Upper lobe of left lung (tissue), 6 donors: Measurements from ENCODE around the gene OSBPL8. TPM values are rescaled to one million over a fixed set of nuclear protein-coding genes. Genes with fewer than 3 reads are reported as not detected.

ENCODE experiments used
- ATAC-seq, 2 donors: fragments of 200-7000 bp; cut with Tn5 transposase; one replicate each; pipeline ENCODE4 v1.9.1; 2022; ENCODE audit warnings: mild to moderate bottlenecking in 2 of 2, moderate library complexity in 2 of 2; ENCODE audit not compliant: low FRiP score in 2 of 2
- DNase-seq, 2 donors: peaks; one replicate each; pipeline ENCODE4 v3.0.0-alpha.2; 2019 to 2020
- H3K27ac ChIP-seq, 4 donors: fragments of 200-600 bp; sonication (generic); one replicate each; pipeline ENCODE4 v1.5.1; 2016 to 2019
- H3K27me3 ChIP-seq, 4 donors: fragments of 200-600 bp; sonication (generic); one replicate each; pipeline ENCODE4 v1.5.1; 2017 to 2019
- H3K36me3 ChIP-seq, 4 donors: fragments of 200-600 bp; sonication (generic); one replicate each; pipeline ENCODE4 v1.5.1; 2016 to 2019
- H3K4me1 ChIP-seq, 4 donors: fragments of 200-600 bp; sonication (generic); one replicate each; pipeline ENCODE4 v1.5.1; 2018 to 2019
- H3K4me3 ChIP-seq, 4 donors: fragments of 200-600 bp; sonication (generic); one replicate each; pipeline ENCODE4 v1.5.1; 2017 to 2019; ENCODE audit warnings: mild to moderate bottlenecking in 2 of 4, moderate library complexity in 1 of 4
- H3K9me3 ChIP-seq, 4 donors: fragments of 200-600 bp; sonication (generic); one replicate each; pipeline ENCODE4 v1.5.1; 2018 to 2019
- EP300 ChIP-seq, 4 donors: sonication (generic); formaldehyde crosslinking; IDR thresholded peaks; one replicate each; pipeline ENCODE4 v1.5.1; 2017; ENCODE audit warnings: antibody characterized with exemption in 4 of 4, control low read depth in 2 of 4
- POLR2A ChIP-seq, 4 donors: fragments of 450-650 bp; IDR thresholded peaks; one replicate each; pipeline ENCODE4 v1.5.1; 2016 to 2017; ENCODE audit warnings: antibody characterized with exemption in 4 of 4, mild to moderate bottlenecking in 2 of 4
- POLR2AphosphoS5 ChIP-seq, 2 donors: sonication (generic); formaldehyde crosslinking; IDR thresholded peaks; one replicate each; pipeline ENCODE4 v1.5.1; 2017; ENCODE audit warnings: antibody characterized with exemption in 2 of 2
- WGBS, 2 donors: methylation state at CpG; one replicate each; pipeline ENCODE4 v1.1.5; 2017 to 2018; 5-methylcytosine and 5-hydroxymethylcytosine counted together
- total RNA-seq, 6 donors: library from RNA; depleted of rRNA in 4 of 6; stranded (reverse); fragments of >200 nt in 4 of 6; gene quantifications; one replicate each; pipeline versions ENCODE4 v1.1.0 to v1.2.1, GENCODE V29; 2016 to 2021
- TF ChIP-seq, protein P1 (sequence below), 6 experiments: fragments of 450-650 bp in 4 of 6; fragments of 200-600 bp in 2 of 6; sonication (generic) in 2 of 6; IDR thresholded peaks; one replicate each; pipeline ENCODE4 v1.5.1; 2016 to 2019; ENCODE audit warnings: antibody characterized with exemption in 6 of 6
- donor health status: DM: no; HTN: no; CAD: no; lungs with moderate emphysema.
- donor health status: DM: no; HTN: yes; CAD: no; lungs with severe emphysema.

Gene OSBPL8
- total RNA-seq, 6 donors from 2014 or later, result 35.6 to 103 (median 73.3) TPM

DNA sequence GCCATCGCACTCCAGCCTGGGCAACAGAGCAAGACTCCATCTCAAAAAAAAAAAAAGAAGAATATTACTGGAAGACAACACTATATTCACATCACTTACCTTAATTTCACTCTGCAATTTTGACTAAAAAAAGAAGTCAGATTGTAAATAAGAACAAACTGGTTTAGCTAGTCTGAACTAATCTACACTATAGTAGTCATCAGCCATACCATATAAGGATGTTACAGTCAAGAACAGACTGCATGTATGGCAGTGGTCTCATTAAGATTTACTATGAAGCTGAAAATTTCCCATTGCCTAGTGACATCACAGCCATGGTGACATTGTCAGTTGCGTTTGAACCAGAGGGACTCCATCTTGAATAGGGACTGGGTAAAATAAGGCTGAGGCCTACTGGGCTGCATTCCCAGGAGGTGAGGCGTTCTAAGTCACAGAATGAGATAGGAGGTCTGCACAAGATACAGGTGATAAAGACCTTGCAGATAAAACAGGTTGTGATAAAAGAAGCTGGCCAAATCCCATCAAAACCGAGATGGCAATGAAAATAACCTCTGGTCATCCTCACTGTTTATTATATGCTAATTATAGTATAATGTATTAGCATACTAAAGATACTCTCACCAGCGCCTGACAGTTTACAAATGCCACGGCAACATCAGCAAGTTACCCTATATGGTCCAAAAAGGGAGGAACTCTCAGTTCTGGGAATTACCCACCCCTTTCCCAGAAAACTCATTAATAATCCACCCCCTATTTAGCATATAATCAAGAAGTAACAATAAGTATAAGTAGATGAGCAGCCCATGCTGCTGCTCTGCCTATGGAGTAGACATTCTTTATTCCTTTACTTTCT, 51.2 kb downstream of the OSBPL8 start:
- no peaks in the 10 kb centered on the region for H3K27me3 ChIP-seq
- TF ChIP-seq POLR2A (IDR thresholded peaks at IDR 0.05) (no peak), POLR2AphosphoS5 (IDR thresholded peaks at IDR 0.05) (no peak), EP300 (IDR thresholded peaks at IDR 0.05) (no peak)
- TF ChIP-seq, protein P1, sequence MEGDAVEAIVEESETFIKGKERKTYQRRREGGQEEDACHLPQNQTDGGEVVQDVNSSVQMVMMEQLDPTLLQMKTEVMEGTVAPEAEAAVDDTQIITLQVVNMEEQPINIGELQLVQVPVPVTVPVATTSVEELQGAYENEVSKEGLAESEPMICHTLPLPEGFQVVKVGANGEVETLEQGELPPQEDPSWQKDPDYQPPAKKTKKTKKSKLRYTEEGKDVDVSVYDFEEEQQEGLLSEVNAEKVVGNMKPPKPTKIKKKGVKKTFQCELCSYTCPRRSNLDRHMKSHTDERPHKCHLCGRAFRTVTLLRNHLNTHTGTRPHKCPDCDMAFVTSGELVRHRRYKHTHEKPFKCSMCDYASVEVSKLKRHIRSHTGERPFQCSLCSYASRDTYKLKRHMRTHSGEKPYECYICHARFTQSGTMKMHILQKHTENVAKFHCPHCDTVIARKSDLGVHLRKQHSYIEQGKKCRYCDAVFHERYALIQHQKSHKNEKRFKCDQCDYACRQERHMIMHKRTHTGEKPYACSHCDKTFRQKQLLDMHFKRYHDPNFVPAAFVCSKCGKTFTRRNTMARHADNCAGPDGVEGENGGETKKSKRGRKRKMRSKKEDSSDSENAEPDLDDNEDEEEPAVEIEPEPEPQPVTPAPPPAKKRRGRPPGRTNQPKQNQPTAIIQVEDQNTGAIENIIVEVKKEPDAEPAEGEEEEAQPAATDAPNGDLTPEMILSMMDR (IDR thresholded peaks at IDR 0.05), result no peak
- WGBS, 2 donors, result 85 to 94% methylated on average over 6 of the region's 6 CpGs
- no peak overlapping the region for H3K27ac ChIP-seq
- ATAC-seq, result no peak
- no peaks in the 10 kb centered on the region for H3K4me1 ChIP-seq
- H3K4me3 ChIP-seq, result no peak overlapping the region
- no peaks in the 10 kb centered on the region for H3K36me3 ChIP-seq
- no peaks in the 10 kb centered on the region for H3K9me3 ChIP-seq
- no peak for DNase-seq

DNA sequence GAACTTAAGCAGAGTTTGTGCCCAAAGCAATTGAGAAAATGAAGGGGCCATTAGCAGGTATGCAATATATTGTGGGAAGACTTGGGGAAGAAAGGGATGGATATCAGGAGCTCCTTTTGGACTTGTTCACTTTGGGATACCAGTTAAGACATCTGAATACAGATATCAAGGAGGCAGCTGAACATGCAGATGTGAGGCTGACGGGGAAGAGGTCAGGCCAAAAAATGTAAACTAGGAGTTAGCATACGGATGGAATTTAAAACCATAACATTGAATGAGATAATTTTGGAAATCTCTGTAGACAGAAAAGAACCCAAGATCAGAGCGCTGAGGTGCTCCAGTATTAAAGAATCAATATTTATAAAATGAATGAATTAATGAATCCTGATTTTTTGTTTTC, 53.4 kb downstream of the OSBPL8 start:
- TF ChIP-seq, protein P1 (IDR thresholded peaks at IDR 0.05), result no peak
- TF ChIP-seq POLR2A (IDR thresholded peaks at IDR 0.05), result no peak
- whole genome bisulfite sequencing, 2 donors, result 94% methylated on average over 3 of the region's 3 CpGs
- Histone ChIP-seq H3K27me3 (no peaks in the 10 kb centered on the region), H3K4me3 (no peak overlapping the region), H3K36me3 (no peaks in the 10 kb centered on the region), H3K27ac (no peak overlapping the region), H3K9me3 (no peaks in the 10 kb centered on the region), H3K4me1 (no peaks in the 10 kb centered on the region)
- DNase-seq (no peak), ATAC-seq (no peak)

DNA sequence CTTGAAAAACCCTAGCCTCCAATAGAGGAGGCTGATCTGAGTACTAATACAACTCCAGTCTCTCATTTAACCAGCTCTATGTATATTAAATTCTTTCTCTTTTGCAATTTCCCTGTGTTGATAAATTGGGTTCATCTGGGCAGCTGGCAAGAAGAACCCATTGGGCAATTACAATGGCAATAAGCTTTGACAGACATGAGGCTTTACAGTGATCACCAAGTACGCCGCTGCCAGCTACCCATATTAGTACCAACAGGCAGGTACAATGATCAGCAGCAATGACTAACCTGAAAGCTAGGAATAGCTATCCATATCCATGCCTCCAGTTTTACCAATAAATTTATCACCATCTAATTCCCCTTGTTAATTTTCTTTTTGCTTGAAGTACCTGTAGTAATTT, 54.5 kb downstream of the OSBPL8 start:
- Histone ChIP-seq H3K4me3 (no peak overlapping the region), H3K27me3 (no peaks in the 10 kb centered on the region), H3K9me3 (no peaks in the 10 kb centered on the region), H3K36me3 (no peaks in the 10 kb centered on the region), H3K4me1 (no peaks in the 10 kb centered on the region), H3K27ac (no peak overlapping the region)
- DNase-seq (no peak), ATAC-seq (no peak)
- 90 to 96% methylated on average over 2 of the region's 2 CpGs for whole genome bisulfite sequencing, 2 donors
- TF ChIP-seq POLR2A (IDR thresholded peaks at IDR 0.05) (no peak), POLR2AphosphoS5 (IDR thresholded peaks at IDR 0.05) (no peak), EP300 (IDR thresholded peaks at IDR 0.05) (no peak)
- TF ChIP-seq, protein P1 (IDR thresholded peaks at IDR 0.05), result no peak

DNA sequence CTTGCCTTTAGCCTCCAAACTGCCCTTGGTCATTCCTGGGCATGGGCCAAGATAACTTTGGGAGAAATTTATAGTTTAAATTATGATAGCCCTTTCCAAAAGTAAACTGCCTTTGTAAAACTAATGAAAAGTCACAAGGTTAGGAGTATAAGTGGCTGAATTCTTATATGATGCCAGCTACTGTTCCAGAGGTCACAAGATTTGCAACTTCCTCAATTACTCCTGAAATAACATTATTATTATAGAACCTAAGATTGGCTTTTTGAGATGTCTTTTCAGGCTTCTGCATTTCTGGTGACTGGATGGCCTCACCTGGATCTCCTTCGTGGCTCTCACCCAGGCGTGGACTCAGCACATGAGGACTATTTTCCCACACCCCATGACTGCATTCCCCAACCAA, 55.0 kb downstream of the OSBPL8 start:
- Histone ChIP-seq H3K9me3 (no peaks in the 10 kb centered on the region), H3K27ac (no peak overlapping the region), H3K4me3 (no peak overlapping the region), H3K36me3 (no peaks in the 10 kb centered on the region), H3K4me1 (no peaks in the 10 kb centered on the region), H3K27me3 (no peaks in the 10 kb centered on the region)
- TF ChIP-seq POLR2AphosphoS5 (IDR thresholded peaks at IDR 0.05) (no peak), EP300 (IDR thresholded peaks at IDR 0.05) (no peak), POLR2A (IDR thresholded peaks at IDR 0.05) (no peak)
- TF ChIP-seq, protein P1 (IDR thresholded peaks at IDR 0.05), result no peak
- 98 to 100% methylated on average over 2 of the region's 2 CpGs for WGBS, 2 donors
- DNase-seq (no peak), ATAC-seq (no peak)

DNA sequence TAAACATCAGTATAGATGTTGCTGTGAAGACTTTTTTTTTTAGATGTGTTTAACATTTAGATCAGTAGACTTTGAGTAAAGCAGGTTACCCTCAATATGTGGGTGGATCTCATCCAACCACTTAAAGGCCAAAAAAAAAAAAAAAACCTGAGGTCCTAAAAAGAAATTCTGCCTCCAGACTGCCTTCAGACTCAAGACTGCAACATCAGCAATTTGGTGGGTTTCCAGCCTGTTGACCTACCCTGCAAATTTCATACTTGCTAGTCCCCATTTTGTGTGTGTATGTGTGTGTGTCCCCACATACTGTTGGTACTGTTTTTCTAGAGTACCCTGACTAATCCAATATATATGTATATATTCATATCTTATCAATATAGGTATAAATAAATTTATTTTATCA, 55.6 kb downstream of the OSBPL8 start:
- no peak for ATAC-seq
- Histone ChIP-seq H3K36me3 (no peaks in the 10 kb centered on the region), H3K27me3 (no peaks in the 10 kb centered on the region), H3K4me1 (no peaks in the 10 kb centered on the region), H3K9me3 (no peaks in the 10 kb centered on the region), H3K4me3 (no peak overlapping the region), H3K27ac (no peak overlapping the region)
- TF ChIP-seq, protein P1 (IDR thresholded peaks at IDR 0.05), result no peak
- no peak for TF ChIP-seq POLR2AphosphoS5 (IDR thresholded peaks at IDR 0.05)
- no peak for TF ChIP-seq EP300 (IDR thresholded peaks at IDR 0.05)
- TF ChIP-seq POLR2A (IDR thresholded peaks at IDR 0.05), result no peak
- DNase-seq, result no peak
